Smooth muscle cell (in vitro differentiated cells): ENCODE measurements around the gene SYCE1L. TPM values are rescaled to one million over a fixed set of nuclear protein-coding genes. Genes with fewer than 3 reads are reported as not detected.

ENCODE experiments used
- DNase-seq: peaks from one replicate; lab custom pipeline; 2025; ENCODE audit not compliant: unreplicated experiment; lab: John Stamatoyannopoulos, UW
- H2AFZ ChIP-seq: fragments of 200-600 bp; sonication (generic); 2 replicates; pipeline ENCODE4 v1.6.0; 2016; ENCODE audit warnings: antibody characterized with exemption, low read depth, mild to moderate bottlenecking
- H3F3A ChIP-seq: fragments of 200-600 bp; sonication (generic); 2 replicates; pipeline ENCODE4 v1.6.0; 2017; ENCODE audit warnings: antibody characterized with exemption, low read depth
- H3K27ac ChIP-seq: fragments of 200-600 bp; sonication (generic); 2 replicates; pipeline ENCODE4 v1.5.1; 2016; ENCODE audit warnings: low read depth, mild to moderate bottlenecking
- H3K27me3 ChIP-seq: fragments of 200-600 bp; sonication (generic); 2 replicates; pipeline ENCODE4 v1.6.1; 2016; ENCODE audit warnings: low read depth, mild to moderate bottlenecking
- H3K36me3 ChIP-seq: fragments of 200-600 bp; sonication (generic); 2 replicates; pipeline ENCODE4 v1.5.1; 2016; ENCODE audit warnings: low read depth
- H3K4me1 ChIP-seq: fragments of 200-600 bp; sonication (generic); 2 replicates; pipeline ENCODE4 v1.5.1; 2016; ENCODE audit warnings: low read depth
- H3K4me2 ChIP-seq: fragments of 200-600 bp; sonication (generic); 2 replicates; pipeline ENCODE4 v1.6.0; 2016; ENCODE audit warnings: mild to moderate bottlenecking
- H3K4me3 ChIP-seq: fragments of 200-600 bp; sonication (generic); 2 replicates; pipeline ENCODE4 v1.5.1; 2016; ENCODE audit warnings: mild to moderate bottlenecking
- H3K79me2 ChIP-seq: fragments of 200-600 bp; sonication (generic); 2 replicates; pipeline ENCODE4 v1.6.0; 2016; ENCODE audit warnings: low read depth, mild to moderate bottlenecking
- H3K9ac ChIP-seq: fragments of 200-600 bp; sonication (generic); 2 replicates; pipeline ENCODE4 v1.6.0; 2016; ENCODE audit warnings: low read depth
- H3K9me3 ChIP-seq: fragments of 200-600 bp; sonication (generic); replicated peaks from 2 replicates; pipeline ENCODE4 v1.5.1; 2016; ENCODE audit warnings: low read depth
- H4K20me1 ChIP-seq: fragments of 200-600 bp; sonication (generic); 2 replicates; pipeline ENCODE4 v1.6.0; 2016; ENCODE audit warnings: low read depth
- WGBS: methylation state at CpG from one replicate; pipeline ENCODE4 v1.1.7; 2016; ENCODE audit warnings: low lambda C conversion rate; 5-methylcytosine and 5-hydroxymethylcytosine counted together
- polyA plus RNA-seq: library from polyadenylated mRNA; unstranded; fragments of >200 nt; fragmentation: Nextera tagmentation; extraction: Ambion mirVana; gene quantifications from 2 replicates; pipeline ENCODE4 v1.2.1, GENCODE V29; 2016
- total RNA-seq: library from RNA; depleted of rRNA; stranded (reverse); fragments of >200 nt; gene quantifications from 2 replicates; pipeline ENCODE4 v1.2.3, GENCODE V29; 2014
- TF ChIP-seq, protein P1 (sequence below): fragments of 200-600 bp; sonication (generic); IDR thresholded peaks from 2 replicates; pipeline ENCODE4 v1.5.1; 2017; ENCODE audit warnings: borderline replicate concordance, mild to moderate bottlenecking, antibody characterized with exemption; ENCODE audit not compliant: insufficient read depth, poor library complexity, severe bottlenecking

SYCE1L gene
- total and polyA plus RNA-seq, 2 experiments from 2014 or later: 1.6 to 3.8 TPM

DNA sequence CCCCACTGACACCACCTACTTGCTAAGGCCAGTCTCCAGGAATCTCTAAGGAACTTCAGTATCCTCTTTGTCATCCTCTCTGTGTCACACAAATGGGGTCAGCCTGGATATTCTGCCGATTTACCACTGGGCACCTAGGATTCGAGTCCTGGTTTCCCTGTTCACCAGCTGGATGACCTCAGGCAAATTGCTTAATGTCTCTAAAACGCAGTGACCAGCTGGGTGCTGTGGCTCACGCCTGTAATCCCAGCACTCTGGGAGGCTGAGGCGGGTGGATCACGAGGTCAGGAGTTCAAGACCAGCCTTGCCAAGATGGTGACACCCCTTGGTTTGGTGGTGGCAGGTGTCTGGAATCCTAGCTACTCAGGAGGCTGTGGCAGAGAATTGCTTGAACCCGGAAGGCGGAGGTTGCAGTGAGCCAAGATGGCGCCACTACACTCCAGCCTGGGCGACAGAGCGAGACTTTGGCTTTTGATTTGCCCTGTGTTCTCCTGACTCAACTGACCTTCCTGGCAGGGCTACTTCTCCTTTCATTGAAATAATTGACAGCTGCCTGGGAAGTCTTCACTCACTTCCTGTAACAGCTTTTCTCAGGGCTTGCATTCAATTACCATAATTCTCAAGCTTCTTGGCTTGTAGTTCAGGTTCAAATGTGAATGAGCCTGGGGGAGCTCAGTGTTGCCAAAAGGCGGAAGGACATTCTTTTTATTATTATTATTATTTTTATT, 15.4 kb downstream of the SYCE1L start:
- no peaks in the 10 kb centered on the region for H3K36me3 ChIP-seq
- H4K20me1 ChIP-seq: no peaks in the 10 kb centered on the region
- no peak overlapping the region for H3K27ac ChIP-seq
- TF ChIP-seq, protein P1, sequence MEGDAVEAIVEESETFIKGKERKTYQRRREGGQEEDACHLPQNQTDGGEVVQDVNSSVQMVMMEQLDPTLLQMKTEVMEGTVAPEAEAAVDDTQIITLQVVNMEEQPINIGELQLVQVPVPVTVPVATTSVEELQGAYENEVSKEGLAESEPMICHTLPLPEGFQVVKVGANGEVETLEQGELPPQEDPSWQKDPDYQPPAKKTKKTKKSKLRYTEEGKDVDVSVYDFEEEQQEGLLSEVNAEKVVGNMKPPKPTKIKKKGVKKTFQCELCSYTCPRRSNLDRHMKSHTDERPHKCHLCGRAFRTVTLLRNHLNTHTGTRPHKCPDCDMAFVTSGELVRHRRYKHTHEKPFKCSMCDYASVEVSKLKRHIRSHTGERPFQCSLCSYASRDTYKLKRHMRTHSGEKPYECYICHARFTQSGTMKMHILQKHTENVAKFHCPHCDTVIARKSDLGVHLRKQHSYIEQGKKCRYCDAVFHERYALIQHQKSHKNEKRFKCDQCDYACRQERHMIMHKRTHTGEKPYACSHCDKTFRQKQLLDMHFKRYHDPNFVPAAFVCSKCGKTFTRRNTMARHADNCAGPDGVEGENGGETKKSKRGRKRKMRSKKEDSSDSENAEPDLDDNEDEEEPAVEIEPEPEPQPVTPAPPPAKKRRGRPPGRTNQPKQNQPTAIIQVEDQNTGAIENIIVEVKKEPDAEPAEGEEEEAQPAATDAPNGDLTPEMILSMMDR: no peak
- no peak overlapping the region for H3K9ac ChIP-seq
- DNase-seq: no peak
- H3K79me2 ChIP-seq: no peaks in the 10 kb centered on the region
- H3K4me1 ChIP-seq: no peaks in the 10 kb centered on the region
- H2AFZ ChIP-seq: no peak overlapping the region
- no peak overlapping the region for H3K4me3 ChIP-seq
- peaks cover 7% of the 10 kb centered on the region for H3F3A ChIP-seq
- no peak overlapping the region for H3K4me2 ChIP-seq
- WGBS: 85% methylated on average over 12 of the region's 12 CpGs
- H3K27me3 ChIP-seq: no peaks in the 10 kb centered on the region
- H3K9me3 ChIP-seq: no peaks in the 10 kb centered on the region

DNA sequence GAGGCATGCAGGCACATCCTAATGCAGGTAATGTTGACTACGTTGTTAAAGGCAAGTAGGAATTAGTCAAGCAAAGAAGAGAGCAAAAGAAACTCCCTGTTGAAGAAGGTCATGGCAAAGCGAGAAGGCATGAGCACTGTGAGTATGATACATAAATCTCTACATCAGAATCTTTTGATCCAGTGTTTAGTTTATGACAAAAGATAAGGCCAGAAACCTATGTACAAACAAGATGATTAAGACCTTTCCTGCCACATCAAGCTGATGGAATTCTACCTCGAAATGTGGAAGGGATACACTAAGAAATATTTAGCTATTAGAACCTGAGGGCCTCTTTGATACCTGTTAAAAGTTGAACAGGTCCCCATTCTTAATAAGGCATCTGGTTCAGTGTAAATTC, 20.2 kb downstream of the SYCE1L start:
- Histone ChIP-seq H3K27ac (no peak overlapping the region), H3K4me2 (no peak overlapping the region), H3K79me2 (no peaks in the 10 kb centered on the region), H3K9me3 (no peaks in the 10 kb centered on the region), H3K4me3 (no peak overlapping the region), H3F3A (no peaks in the 10 kb centered on the region), H3K36me3 (no peaks in the 10 kb centered on the region), H4K20me1 (no peaks in the 10 kb centered on the region), H3K4me1 (no peaks in the 10 kb centered on the region), H2AFZ (no peak overlapping the region), H3K9ac (no peak overlapping the region), H3K27me3 (no peaks in the 10 kb centered on the region)
- TF ChIP-seq, protein P1: no peak
- 78% methylated on average over 3 of the region's 3 CpGs for WGBS
- DNase-seq: no peak

DNA sequence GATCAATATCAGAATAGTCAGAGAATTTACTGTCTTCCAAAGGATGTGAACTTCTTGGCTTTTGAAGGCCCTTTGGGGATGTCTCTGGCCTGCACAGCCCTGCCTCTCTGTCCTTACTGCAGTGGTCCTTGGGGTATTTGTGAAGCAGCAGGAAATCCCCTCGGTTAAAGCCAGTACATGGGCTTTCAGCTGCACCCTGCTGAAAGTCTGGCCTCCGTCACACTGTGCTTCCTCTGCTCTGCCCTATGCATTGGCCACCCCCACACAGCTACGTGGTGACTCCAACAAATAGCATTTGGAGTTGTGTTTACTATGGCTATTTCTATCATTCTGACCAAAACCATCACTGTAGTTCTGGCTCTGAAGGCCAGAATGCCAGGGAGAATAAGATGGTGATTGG, 21.2 kb downstream of the SYCE1L start:
- H3K36me3 ChIP-seq: no peaks in the 10 kb centered on the region
- H3F3A ChIP-seq: no peaks in the 10 kb centered on the region
- H3K9ac ChIP-seq: no peak overlapping the region
- no peaks in the 10 kb centered on the region for H3K27me3 ChIP-seq
- no peaks in the 10 kb centered on the region for H4K20me1 ChIP-seq
- TF ChIP-seq, protein P1: no peak
- WGBS: 43% methylated on average over 3 of the region's 3 CpGs
- no peak for DNase-seq
- H3K27ac ChIP-seq: no peak overlapping the region
- H3K4me3 ChIP-seq: no peak overlapping the region
- no peaks in the 10 kb centered on the region for H3K9me3 ChIP-seq
- no peak overlapping the region for H2AFZ ChIP-seq
- H3K4me2 ChIP-seq: no peak overlapping the region
- no peaks in the 10 kb centered on the region for H3K4me1 ChIP-seq
- H3K79me2 ChIP-seq: no peaks in the 10 kb centered on the region

DNA sequence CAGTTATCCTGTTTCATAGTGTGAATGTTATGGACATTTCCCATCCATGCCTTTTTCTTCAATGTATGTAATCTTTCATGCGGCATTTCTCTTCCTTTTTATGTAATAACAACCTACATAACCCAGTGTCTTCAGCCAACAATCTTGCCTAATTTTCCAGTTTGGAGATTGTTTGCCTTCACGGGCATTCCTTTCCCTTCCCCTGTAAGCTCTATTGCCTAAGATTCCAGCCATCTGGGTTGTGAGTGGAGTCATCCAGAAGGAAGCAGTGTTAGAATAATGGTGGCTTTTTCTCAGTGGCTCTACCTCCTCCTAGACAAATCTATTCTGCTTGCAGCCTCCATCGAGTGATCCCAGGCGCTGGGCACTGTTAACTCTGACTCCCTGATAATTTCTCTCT, 22.3 kb downstream of the SYCE1L start:
- Histone ChIP-seq H3K4me2 (no peak overlapping the region), H3K36me3 (no peaks in the 10 kb centered on the region), H3K9ac (no peak overlapping the region), H3K79me2 (no peaks in the 10 kb centered on the region), H3K4me1 (no peaks in the 10 kb centered on the region), H3K27me3 (no peaks in the 10 kb centered on the region), H3K4me3 (no peak overlapping the region), H2AFZ (no peak overlapping the region), H3K27ac (no peak overlapping the region), H4K20me1 (no peaks in the 10 kb centered on the region), H3F3A (no peaks in the 10 kb centered on the region), H3K9me3 (no peaks in the 10 kb centered on the region)
- TF ChIP-seq, protein P1: no peak
- no peak for DNase-seq
- WGBS: 85% methylated on average over 4 of the region's 4 CpGs
